Cardiac fibroblast (primary cell): ENCODE results near the gene CAMSAP2.

Experiments
- DNase-seq, 2 donors: peaks; one replicate each; pipeline versions ENCODE4 v3.0.0 to v3.0.0-alpha.2; 2010; ENCODE audit warnings: low read depth in 2 of 2
- H3K4me3 ChIP-seq, 2 donors: replicated peaks in 1 of 2; 1 replicate in 1 of 2; 2 replicates in 1 of 2; pipeline ENCODE4 v1.5.1; 2011; ENCODE audit warnings: low read depth in 2 of 2, low read length in 2 of 2, mild to moderate bottlenecking in 2 of 2, moderate library complexity in 1 of 2
- TF ChIP-seq, protein P1 (sequence below): IDR thresholded peaks from one replicate; pipeline ENCODE4 v1.5.1; 2011; ENCODE audit warnings: low read depth, mild to moderate bottlenecking, low read length, inconsistent platforms

The CAMSAP2 gene

DNA sequence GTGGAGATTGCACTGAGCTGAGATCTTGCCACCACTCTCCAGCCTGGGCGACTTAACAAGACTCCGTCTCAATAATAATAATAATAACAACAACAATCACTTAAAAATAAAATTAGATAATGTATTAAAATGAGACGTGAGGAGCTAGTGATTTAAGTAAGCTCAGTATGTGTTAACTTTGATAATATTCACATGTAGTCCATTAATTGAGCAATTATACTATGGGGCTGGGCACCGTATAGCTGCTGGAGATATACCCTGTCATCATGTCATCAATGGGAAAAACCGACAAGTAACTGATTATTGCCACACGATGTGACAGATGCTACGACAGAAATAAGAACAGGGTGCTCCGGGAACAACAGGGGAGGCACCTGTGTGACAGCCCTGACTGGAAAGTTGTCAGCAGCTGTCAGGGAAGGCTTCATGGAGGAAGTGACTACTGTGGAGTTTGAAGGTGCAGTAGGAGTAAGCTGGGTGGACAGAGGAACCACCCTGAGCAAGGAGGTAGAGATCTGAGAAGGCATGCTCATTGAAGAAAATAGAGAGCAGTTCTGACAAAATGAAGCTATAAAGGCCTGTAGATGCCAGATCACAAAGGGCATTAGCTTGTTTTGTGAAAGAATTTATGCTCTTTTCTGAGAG is 924 bp upstream of the CAMSAP2 start:
- TF ChIP-seq, protein P1, sequence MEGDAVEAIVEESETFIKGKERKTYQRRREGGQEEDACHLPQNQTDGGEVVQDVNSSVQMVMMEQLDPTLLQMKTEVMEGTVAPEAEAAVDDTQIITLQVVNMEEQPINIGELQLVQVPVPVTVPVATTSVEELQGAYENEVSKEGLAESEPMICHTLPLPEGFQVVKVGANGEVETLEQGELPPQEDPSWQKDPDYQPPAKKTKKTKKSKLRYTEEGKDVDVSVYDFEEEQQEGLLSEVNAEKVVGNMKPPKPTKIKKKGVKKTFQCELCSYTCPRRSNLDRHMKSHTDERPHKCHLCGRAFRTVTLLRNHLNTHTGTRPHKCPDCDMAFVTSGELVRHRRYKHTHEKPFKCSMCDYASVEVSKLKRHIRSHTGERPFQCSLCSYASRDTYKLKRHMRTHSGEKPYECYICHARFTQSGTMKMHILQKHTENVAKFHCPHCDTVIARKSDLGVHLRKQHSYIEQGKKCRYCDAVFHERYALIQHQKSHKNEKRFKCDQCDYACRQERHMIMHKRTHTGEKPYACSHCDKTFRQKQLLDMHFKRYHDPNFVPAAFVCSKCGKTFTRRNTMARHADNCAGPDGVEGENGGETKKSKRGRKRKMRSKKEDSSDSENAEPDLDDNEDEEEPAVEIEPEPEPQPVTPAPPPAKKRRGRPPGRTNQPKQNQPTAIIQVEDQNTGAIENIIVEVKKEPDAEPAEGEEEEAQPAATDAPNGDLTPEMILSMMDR: no peak
- no peak overlapping the region for H3K4me3 ChIP-seq
- no peak for DNase-seq

GRCh38 chr1:200738949-200739651 is 407 bp downstream of the CAMSAP2 start:
- H3K4me3 ChIP-seq: peak overlapping the region; percentile 90 to 93
- TF ChIP-seq, protein P1: no peak
- peak; percentile 86 to 90 for DNase-seq

- peak overlapping the region; percentile 90 to 93 for H3K4me3 ChIP-seq
- TF ChIP-seq, protein P1: no peak
- peak; percentile 14 to 48 for DNase-seq
These were observed 1.2 kb downstream of the CAMSAP2 start for GRCh38 chr1:200739702-200740570.

DNA sequence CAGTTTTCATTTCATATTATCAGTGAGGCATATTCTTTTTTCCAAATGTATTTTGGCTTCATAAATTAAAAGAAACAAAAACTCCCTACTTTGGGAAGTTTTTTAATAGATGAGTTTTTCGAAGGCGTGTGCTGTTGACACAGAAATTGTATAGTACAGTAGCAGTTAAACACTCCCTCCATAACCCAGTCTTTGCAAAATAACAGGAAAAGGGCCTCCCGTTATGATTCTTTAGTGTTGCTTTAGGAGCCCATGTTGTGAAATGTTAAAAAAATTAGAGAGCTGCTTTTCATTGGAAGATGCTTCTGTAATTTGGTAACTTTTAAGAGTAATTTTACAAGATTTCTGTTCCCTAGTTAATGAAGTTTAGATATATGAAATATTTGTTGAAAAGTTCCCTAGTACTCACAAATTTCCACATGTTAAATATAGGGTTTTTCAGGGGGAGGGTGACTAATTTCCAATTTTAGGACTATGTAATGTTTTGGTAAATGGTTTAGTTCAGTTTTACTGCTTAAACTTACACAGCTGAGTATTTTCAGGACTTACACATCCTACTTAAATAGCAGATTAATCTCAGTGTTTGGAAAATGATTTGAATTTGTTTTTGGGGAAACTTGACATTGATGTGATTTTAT is 2.0 kb downstream of the CAMSAP2 start:
- TF ChIP-seq, protein P1: no peak
- peak; percentile 28 to 31 for DNase-seq
- H3K4me3 ChIP-seq: peak overlapping the region; percentile 90 to 93

DNA sequence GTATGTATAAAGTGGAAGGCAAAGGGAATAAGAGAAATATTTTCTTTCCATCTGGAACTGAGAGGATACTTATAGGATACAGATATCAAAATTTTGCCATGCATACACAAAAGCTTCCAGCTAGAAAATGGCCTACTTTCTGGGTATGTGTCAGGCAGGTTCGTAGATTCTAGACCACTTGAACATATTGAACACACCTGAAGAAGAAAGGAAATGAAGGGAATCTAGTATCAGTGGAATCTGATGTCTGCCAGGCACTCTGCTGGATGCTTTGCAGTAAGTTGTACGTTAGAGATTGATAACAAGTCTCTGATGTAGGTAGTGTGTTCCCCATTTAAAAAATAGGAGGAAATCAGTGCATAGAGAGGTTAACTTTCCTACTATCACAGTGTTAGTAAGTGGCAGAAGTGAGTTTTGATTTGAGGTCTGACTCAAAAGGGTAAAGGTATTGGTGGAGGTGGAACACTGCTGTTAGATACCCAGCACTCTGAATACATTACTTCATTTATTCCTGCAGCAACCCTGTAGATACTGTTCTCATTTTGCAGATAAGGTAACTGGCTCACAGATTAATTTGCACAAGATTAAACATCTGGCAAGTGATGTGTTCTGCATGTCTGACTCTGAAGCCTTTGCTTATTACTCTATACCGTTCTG is 3.0 kb downstream of the CAMSAP2 start:
- TF ChIP-seq, protein P1: no peak
- peak overlapping the region; percentile 90 to 93 for H3K4me3 ChIP-seq
- no peak for DNase-seq

DNA sequence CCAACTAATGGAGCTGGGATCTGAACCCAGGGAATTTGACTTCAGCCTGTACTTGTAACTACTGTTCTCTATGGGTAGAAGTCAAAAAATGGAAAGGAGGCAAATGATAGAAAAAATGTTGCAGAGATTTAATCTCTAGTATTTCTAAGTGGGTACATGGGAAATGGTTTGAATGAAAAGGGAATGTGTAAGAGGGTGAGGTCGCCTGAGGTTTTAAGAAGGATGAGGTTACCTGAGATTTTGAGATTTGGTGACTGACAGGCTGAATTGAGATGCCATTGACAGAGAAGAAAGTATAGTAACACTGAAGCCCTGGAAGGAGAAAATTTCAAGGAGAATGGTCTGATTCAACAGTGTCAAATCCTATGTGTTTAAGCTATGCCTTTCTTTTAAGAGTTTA is 5.5 kb downstream of the CAMSAP2 start:
- no peak for DNase-seq
- no peak overlapping the region for H3K4me3 ChIP-seq
- TF ChIP-seq, protein P1: no peak
